Stimulated activated CD8-positive, alpha-beta memory T cell treated with anti-CD3 and anti-CD28 coated beads, Interleukin-12 subunit alpha, Interleukin-12 subunit beta, amount 100 ng/mL, for 24 hours (primary cell): Measurements from ENCODE around the gene UBE2E2.

Source experiments
- DNase-seq: peaks from one replicate; pipeline ENCODE4 v3.0.0-alpha.2; 2020; ENCODE audit errors: extremely low read depth

Gene UBE2E2

DNA sequence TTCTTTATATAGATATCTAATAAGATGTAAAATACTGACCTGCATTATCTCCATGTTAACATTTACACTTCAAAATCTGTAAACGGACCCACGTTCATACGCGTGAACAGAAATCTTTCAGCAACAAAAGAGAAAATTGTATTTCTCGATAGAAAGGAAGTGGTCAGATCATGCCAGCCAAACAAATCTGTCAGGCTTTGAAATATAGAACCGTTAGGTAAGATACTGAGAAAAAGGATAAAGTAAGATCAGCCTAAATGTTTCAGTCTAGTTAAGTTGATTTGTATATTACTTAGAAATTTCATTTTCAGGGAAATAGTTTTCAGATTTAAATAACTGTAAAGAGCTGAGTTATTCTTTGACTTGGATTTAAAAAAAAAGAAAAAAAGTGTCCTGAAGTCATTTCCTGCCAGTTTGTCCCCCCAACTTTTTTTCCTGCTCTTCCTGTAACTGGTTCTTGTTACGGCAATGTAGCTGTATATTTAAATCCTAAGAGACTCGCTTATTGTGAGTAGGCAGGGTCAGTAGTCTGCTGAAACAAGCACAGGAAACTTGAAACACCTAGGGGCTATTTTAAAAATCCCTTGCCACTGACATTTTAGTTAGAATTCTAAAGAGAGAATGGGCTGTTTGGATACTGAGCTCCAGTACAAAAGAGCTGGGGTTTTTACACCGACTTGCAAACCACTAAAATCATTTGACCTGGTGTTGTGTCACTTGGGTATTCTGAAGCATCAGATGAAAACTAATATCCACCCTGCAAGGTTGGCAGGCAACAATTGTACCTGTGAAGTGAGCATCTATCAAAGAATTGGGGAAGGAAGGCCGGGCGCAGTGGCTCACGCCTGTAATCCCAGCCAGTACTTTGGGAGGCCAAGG lies 237.5 kb downstream of the UBE2E2 start:
- no peak for DNase-seq

DNA sequence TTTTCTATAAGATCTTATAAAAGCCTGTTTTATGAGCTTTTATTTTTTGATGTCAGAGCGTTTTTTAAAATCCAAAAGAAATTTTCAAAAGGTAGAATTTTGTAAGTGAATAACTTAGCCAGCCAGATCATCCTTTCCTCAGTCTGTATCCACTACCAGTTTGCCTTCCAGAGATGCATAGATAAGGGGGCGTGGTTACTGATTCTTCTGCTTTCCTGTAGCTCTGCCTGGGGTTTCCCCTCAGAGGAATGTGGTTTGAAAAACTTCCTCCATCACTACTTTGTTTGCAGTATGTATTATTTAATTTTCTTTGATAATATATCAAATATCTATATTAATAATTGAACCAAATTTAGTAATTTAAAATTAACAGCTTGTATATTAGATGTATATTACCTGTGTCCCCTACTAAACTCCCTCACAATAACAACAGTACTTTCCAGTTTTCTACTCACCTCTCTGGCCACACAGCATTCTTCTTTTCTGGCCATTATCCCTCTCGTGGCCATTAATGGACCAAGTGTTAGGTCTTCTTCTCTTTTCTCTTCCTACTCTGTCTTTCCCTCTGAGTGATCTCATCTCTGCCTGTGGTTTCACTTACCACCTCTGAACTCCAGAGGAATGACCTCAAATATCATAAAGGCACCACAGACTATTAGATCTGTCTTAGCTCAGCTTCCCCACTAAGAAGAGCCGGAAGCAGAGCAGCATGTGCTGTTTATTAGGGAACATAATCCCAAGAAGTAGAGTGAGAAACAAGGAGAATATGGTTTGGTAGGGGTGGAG lies 239.7 kb downstream of the UBE2E2 start:
- no peak for DNase-seq

DNA sequence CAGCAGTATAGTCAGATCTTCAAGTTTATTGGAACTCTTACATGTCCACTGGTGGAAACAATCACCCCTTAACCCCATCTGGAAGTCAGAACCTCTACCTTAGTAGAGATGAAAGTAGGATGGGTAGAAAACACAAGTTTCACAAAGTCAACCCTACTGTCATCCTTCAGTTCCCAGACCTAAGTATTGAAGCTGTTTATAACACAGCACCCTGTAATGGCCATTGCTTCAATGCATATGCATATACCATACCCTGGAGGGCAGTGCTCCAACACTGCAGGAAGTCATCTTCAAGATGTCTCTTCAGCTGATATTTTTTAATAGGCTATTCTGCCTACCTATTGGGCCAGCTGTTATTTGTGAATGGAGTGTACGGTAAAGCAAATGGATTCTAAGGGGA lies 241.3 kb downstream of the UBE2E2 start:
- no peak for DNase-seq

DNA sequence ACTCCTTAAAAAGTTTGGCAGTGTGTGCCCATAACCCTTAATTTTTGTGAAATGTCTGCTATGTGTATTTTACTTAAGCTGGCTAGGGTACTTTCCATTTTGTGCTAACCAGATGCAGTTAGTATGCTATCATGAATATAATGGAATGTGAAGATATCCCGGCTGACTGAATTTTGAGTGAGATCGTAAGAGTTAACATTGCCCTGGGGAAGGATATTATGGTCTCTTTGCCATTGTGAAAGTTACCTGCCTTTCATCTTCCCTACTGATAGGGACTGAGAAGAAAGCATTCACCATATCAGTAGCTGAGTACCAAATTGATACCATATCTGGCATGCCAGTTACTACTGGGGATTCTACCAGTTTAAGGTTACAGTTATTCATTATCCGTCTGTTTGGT lies 243.2 kb downstream of the UBE2E2 start:
- no peak for DNase-seq

DNA sequence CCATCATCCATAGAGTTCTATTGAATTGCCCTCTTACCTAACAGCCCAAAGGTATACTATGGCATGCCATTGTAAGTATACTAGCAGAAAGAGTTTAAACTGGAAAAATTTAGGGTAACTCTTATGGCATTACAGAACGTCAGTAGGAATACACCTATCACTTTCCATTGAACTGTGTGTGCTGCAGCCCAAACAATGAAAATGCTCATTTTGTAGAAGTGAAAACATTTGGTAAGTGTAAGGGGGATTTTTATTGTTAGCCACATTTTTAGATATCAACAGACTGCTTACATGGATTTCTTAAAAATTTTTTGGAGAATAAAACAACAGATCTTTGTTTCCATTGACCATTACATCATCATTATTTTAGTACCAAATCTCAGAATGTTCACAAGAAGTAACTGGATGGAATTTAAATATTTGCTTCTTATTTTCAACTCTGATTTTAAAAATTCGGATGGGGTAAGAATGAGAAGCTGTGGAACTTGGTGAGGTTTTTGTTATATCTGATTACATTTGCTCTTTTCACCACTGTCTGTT lies 245.9 kb downstream of the UBE2E2 start:
- no peak for DNase-seq

DNA sequence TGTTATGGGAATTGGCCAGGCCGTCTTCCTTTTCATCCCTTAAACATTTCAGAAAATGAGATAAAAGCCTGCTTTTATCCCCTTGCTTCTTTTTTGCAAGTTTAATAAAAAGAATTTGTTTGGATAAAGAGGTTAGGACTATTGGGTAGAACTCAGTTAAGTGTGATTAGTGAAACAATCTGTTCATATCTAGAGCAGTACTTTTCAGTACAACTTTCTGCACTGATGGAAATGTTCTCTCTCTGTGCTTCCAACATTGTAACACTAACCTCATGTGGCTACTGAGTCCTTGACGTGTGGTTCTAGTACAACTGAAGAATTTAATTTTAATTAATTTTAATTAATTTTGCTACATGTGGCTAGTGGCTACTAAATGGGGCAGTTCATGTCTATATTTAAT lies 246.9 kb downstream of the UBE2E2 start:
- DNase-seq: no peak

DNA sequence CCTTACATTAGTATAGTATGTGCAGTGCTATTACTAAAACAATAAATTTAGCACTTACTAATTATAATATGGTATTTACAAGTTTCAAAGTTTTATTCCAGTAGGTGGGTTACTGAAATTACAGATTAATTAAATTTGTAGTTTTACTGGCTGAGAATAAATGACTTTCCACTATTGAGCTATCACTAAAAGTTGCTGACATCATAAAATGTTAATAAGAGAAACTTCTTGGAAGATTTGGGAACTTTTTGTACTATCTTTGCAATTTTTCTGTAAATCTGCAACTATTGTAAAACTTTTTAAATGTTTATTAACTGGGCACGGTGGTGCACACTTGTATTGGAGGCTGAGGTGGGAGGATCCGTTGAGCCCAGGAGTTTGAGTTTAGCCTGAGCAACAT lies 247.7 kb downstream of the UBE2E2 start:
- no peak for DNase-seq

DNA sequence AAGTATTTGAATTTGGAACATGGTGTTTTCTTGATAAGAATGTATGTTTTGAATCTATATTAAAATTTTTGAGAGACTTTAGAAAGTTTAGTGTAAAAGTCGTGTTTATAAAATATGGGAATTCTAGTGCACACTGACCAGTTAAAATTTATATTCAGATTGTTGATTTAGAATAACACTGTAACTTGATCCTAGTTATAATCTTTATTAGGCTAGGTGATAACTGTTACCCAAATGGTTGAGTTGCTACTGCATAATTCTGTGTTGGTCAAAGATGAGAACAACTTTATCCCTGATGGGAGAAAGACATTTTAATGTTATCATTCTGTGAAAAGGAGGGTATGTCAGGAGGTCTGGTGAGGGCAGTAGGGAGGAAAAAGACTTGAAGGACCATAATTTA lies 249.3 kb downstream of the UBE2E2 start:
- no peak for DNase-seq

DNA sequence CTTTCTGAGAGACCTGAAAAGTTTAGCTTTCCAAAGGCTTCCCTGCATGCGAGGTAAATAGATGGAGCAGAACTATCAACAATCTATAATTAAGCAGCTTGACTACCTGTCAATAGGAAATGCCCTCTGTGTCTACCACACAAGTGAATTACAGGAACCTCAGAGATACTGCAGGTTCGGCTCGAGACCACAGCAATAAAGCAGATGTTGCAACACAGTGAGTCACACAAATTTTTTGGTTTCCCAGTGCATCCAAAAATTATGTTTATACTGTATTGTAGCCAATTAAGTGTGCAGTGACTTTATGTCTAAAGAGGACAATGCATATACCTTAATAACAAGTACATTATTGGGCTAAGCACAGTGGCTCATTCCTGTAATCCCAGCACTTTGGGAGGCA lies 252.0 kb downstream of the UBE2E2 start:
- DNase-seq: no peak

DNA sequence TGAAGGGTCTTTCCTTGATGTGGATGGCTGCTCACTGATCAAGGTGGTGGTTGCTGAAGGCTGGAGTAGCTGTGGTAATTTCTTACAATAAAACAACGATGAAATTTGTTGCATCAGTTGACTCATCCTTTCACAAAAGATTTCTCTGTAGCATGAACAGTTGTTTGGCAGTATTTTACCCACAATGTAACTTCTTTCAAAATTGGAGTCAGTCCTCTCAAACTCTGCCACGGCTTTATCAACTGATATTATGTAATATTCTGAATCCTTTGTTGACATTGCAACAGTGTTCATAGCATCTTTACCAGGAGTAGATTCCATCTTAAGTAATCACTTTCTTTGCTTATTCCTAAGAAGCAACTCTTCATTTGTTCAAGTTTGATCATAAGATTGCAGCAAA lies 252.6 kb downstream of the UBE2E2 start:
- no peak for DNase-seq

DNA sequence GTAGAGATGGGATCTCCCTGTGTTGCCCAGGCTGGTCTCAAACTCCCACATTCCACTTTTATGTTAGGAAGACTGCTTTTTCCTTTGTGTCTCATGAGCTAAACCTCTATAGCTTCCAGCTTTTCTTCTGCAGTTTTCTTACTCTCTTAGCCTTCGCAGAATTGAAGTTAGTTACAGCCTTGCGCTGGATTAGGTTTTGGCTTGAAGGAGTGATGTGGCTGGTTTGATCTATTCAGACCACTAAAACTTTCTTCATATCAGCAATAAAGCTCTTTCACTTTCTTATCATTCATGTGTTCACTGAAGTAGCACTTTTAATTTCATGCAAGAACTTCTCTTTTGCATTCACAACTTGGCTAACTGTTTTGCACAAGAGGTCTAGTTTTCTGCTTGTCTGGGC lies 254.6 kb downstream of the UBE2E2 start:
- no peak for DNase-seq

DNA sequence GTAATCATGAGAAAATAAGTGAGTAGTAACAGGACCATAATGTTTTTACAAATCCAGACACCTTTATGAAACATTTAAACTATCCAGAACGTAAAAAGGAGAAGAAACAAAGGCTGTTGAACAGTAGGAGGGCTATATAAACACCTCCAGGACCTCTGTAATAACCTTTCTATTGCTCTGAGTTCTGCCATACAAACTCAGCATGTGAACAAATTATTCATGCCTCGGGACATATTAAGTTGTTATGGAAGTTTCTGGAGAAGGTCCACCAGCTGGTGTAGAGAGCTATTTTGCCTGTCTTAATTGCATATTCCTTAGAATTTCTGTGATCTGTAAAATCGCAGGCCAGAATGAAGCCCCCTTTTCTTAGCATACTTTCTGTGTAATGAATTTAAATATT lies 256.3 kb downstream of the UBE2E2 start:
- no peak for DNase-seq

DNA sequence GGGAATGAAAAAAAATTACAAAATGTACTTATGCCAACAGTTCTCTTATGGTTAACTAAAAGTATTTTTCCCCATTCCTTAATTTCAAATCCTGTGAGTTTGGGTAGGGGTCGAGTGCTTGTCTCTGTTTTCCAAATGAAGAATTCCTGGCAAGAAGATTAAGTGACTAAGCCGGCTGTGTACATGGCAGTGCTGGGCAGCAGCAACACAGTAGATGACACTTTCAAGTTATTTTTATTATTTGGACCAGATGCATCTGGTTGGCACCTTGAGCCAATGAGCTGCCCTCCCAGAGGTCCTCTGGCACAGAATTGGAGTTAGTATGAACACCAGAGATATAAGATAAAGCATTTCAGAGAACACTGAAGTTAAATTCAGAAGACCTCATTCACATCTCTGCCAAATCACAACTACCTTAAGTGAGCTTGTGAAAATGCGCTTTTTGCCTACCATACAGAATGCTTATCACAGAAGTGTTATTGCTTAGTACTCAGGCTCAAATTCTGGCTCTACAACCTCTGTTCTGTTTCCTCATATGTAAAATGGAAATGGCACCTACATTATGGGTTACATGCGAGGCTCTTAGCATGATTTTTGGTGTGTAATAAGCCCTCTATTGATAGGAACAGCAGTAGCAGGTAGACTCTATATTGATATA lies 256.9 kb downstream of the UBE2E2 start:
- DNase-seq: no peak

DNA sequence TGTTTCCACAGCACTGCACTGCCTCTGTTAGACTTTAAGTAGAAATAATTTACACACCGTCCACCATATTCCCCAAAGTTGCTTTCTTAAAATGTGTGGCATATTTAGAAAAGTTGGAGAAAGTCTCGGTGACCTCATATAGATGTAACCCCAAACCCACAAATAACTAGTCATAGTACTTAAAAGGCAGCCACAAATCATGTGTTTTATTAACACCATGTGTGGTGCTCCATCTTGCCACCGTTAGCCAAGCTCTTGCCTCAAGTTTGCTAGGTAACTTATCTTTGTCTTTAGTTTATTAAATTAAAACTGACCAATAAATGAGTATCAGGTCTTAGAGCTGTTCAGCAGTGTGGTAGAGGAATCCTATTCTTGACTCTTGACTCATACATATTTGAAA lies 257.9 kb downstream of the UBE2E2 start:
- no peak for DNase-seq

DNA sequence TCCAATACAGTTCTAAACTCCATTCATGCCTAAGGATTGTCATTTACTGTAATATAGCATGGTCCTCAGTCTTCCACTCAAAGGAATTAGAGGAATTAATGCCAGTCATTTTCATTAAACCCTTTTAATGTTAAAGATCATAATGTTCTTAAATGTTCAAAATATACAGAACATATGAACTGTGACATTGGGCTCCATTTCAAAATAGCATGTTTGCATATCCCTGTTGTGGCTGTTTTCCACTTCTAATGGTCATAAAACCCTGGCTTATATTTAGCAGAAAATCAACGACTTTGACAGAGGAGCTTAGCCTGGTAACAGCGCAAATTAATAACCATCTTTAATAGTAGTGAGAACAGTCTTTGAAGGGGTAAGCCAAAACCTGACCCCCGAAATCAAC lies 260.7 kb downstream of the UBE2E2 start:
- no peak for DNase-seq

DNA sequence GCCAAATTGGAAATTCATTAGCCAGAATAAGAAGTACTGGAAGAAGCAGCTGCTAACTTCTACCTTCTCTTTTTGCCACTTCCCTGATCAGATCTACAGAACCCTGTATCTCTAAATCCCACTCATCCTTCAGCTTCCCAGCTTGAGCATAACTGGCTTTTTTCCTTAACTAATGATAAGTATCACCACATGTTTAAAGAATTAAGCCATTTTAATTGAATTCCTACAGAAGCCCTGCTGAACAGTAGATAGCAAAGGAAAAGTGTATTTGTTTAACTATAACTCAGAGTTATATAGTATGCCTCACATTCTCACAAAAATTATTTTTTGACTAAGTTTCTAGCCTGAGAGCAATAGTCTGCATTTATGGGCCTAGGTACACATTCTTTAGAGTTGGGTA lies 262.4 kb downstream of the UBE2E2 start:
- no peak for DNase-seq

DNA sequence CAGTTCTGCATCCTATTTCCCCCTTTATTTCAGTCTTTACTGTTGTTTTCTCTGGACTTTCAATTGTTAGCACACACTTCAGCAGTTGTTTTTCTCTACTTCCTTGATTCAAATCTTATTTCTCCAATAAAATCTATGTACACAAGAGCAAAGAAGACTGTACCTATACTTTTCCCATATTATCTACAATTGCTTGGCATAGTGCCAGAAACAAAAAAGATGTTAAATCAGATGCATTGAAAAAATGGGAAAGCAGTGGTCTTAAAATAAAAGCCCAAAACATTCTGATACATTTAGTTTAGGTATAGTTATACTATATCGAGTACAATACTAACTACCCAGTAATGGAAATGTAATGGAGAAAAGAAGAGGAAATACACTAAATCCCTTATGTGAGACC lies 265.1 kb downstream of the UBE2E2 start:
- DNase-seq: no peak

DNA sequence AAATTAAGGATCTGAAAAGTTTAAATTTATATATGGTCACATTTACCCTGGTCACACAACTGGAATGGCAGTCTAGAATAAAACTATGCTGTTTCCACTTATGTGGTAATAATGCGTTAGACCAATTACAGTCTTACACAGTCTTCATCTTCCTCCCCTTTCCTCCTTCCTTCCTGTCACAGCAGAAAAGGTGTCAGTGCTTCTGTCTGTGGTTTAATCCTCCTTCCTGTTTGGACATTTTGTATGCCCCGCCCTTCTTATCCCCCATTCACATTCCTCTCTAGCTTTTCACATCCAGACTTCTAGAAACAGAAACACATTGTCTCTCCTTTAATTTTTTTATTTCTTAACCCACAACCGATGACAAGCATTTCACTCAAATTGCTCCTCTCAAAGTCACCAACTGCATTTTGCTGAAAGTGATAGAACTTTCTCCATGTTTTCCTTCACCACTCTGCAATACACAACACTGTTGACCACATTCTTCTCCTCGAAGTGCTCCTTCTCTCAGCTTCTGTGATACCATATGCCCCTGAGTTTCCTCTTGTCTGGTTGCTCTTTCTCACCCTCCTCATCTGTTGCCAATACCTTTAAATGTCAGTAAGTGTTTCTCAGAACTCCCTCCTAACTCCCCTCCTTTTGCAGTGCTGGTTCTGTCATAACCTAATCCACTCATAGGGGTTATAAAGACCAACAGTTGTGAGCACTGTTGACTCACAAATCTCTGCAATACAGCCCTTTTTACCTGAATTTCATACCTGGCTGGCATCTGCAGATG lies 271.6 kb downstream of the UBE2E2 start:
- DNase-seq: no peak

DNA sequence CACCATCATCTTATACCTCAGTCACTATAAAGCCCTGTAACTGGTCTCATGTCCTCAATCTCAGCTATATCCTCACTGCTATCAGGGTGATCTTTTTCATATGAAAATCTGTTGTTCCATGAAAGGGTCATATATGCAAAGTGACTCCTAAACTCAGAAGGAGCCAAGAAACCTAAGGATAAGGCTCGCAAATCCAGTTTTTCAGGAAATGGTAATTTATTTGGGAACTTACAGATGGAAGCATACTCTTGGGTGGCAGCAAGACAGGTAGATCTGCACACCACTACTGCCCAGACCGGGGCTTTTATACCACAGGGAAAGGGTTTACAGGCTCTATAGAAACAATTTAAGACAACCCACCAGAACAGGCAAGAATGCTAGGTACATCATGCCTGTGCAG lies 272.3 kb downstream of the UBE2E2 start:
- no peak for DNase-seq

DNA sequence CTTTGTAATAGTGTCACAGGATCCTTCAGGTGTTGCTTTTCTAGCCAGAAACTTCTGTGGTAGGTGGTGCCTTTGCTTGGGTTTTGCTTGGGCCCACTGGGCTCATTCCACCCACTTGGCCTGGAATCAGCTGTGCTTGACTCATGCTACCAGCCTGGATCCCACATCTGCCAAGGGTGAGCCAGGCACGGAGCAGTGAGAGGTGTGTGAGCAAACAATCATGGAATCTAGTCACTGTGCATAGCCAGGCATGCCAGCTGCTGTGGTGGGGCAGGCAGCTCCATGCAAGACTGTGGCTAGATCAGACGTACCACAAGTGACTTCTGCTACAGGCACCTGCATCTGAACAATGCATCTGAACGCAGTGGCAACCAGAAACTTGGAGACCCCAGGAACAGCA lies 275.9 kb downstream of the UBE2E2 start:
- DNase-seq: no peak

DNA sequence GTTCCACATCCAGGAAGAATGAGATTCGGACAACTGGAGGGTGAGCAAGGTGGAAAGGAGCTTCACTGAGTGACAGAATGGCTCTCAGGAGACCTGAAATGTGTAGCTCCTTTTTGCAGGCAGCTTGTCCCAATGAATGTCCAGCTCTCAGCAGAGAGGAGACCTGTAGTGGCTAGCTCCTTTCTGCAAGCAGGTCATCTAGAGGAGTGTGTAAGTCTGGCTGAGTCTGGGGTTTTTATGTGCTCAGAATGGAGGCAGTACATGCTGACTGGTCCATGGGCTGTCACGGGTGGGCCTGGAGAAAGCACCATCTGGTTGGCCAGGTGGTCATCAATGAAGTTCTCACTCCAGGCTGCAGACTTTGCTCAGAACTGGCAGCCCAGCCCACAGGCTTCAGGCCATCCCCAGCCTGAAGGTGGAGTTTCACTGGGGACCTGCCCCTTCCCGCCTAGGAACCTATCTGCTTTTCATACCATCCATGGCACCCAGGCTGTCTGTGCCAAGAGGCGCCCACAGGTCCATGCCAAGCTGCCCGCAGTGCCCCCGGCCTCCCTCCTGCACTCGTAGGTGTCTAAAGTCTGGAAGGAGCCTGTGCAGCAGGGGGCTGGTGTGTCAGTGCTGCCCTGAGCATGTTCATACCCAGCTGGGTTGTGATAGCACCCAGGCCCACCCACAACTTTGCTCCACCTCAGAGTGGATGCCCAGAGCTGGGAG lies 276.6 kb downstream of the UBE2E2 start:
- no peak for DNase-seq
